Right atrium auricular region (tissue), 2 donors: ENCODE results near the gene MLEC. TPM values are rescaled to one million over a fixed set of nuclear protein-coding genes. Genes with fewer than 3 reads are reported as not detected.

Experiments used
- DNase-seq: peaks from one replicate; pipeline ENCODE4 v3.0.0-alpha.2; 2019; ENCODE audit warnings: low spot score
- H3K27ac ChIP-seq, 2 donors: fragments of 200-600 bp; sonication (generic); 1 replicate in 1 of 2; 2 replicates in 1 of 2; pipeline ENCODE4 v1.5.1; 2016 to 2019
- H3K27me3 ChIP-seq, 2 donors: fragments of 200-600 bp; sonication (generic); one replicate each; pipeline versions ENCODE4 v1.5.1 to v1.6.0; 2017 to 2019
- H3K36me3 ChIP-seq: fragments of 200-600 bp; sonication (generic); one replicate; pipeline ENCODE4 v1.5.1; 2016
- H3K4me1 ChIP-seq, 2 donors: fragments of 200-600 bp; sonication (generic); one replicate each; pipeline versions ENCODE4 v1.5.1 to v1.6.0; 2017 to 2019
- H3K4me3 ChIP-seq, 2 donors: fragments of 200-600 bp; sonication (generic); 1 replicate in 1 of 2; 2 replicates in 1 of 2; pipeline ENCODE4 v1.5.1; 2017 to 2019; ENCODE audit warnings: mild to moderate bottlenecking in 1 of 2, moderate library complexity in 1 of 2
- H3K9me3 ChIP-seq, 2 donors: fragments of 200-600 bp; sonication (generic); one replicate each; pipeline ENCODE4 v1.5.1; 2019
- CTCF ChIP-seq, 2 donors: fragments of 200-600 bp; sonication (generic); IDR thresholded peaks; one replicate each; pipeline ENCODE4 v1.5.1; 2019; ENCODE audit warnings: antibody characterized with exemption in 2 of 2
- total RNA-seq, 2 donors: library from RNA; depleted of rRNA; stranded (reverse); fragments of >200 nt; gene quantifications; one replicate each; pipeline ENCODE4 v1.1.0, GENCODE V29; 2016

Gene MLEC
- total RNA-seq, 2 donors from 2014 or later = 89.7 to 179 TPM

- H3K4me1 ChIP-seq = peaks cover 0 to 50% of the 10 kb centered on the region in 2 donors
- H3K36me3 ChIP-seq = peaks cover 14% of the 10 kb centered on the region
- no peak overlapping the region for H3K27ac ChIP-seq
Measured at GRCh38 chr12:120706029-120706428, 19.1 kb downstream of the MLEC start.

DNA sequence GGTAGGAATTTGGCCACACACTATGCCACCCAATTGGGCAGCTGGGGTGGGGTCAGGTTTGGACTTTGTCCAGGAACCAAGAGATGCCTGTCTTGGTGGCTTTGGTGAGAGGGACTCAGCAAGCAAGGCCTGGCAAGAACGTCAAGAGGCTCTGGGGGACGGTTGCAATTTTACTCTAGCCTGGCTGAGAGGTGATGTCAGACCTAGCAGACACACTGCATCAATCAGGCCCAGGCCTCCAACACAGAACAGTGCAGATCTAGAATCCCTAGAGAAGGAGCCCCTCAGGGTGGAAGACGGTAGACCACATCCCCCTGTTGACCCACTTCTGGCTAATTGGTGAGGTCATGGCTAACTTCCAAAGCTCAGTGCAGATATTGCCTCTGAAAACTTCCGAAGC is 21.7 kb downstream of the MLEC start:
- Histone ChIP-seq H3K27ac (no peak overlapping the region), H3K4me1 (peaks cover 0 to 45% of the 10 kb centered on the region in 2 donors), H3K9me3 (no peaks in the 10 kb centered on the region), H3K4me3 (no peak overlapping the region), H3K27me3 (no peaks in the 10 kb centered on the region), H3K36me3 (peaks cover 7% of the 10 kb centered on the region)
- no peak for TF ChIP-seq CTCF (IDR thresholded peaks at IDR 0.05)
- no peak for DNase-seq

More at GRCh38 chr12:120706029-120706428, 19.1 kb downstream of the MLEC start:
- DNase-seq = no peak
- H3K27me3 ChIP-seq = no peaks in the 10 kb centered on the region
- H3K4me3 ChIP-seq = no peak overlapping the region
- H3K9me3 ChIP-seq = no peaks in the 10 kb centered on the region
- no peak for TF ChIP-seq CTCF (IDR thresholded peaks at IDR 0.05)

DNA sequence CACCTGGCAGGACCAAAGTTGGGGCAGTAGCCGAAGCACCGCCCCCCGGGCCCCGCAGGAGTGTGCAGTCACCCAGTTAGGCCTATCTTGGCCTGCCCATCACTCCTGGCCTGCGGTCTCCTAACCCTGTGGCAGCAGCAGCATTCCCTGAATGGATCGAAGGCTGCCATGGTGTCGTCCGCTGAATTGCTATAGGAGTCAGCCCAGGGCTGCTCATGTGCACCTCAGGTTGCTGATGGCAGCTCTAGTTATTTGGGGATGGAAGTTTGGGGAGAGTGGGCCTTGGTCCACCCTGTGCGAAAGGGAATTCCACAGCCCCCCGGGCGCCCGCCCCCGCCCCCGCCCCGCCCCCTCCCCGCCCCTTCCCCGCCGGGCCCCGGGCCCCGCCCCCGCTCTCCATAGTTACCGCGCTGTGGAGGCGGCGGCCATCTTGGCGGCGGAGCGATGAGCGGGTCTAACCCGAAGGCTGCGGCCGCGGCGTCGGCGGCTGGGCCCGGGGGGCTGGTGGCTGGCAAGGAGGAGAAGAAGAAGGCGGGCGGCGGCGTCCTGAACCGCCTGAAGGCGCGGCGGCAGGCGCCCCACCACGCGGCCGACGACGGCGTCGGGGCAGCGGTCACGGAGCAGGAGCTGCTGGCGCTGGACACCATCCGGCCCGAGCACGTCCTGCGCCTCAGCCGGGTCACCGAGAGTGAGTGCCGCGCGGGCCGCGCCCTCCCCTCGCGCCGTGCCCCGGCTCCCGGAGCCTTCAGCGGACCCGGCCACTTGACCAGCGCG is 23.3 kb downstream of the MLEC start, which contains the start of gene UNC119B:
TSS of gene UNC119B (plus strand) at position 428 of the 774 bp plus-strand sequence. CDS start at position 445, 17 bp downstream.
- H3K27me3 ChIP-seq = no peaks in the 10 kb centered on the region
- DNase-seq = no peak

GRCh38 chr12:120710805-120711296 is 23.9 kb downstream of the MLEC start:
- Histone ChIP-seq H3K9me3 (no peaks in the 10 kb centered on the region), H3K27me3 (no peaks in the 10 kb centered on the region), H3K4me3 (peak overlapping the region; percentile 69 to 85), H3K36me3 (peaks cover 22% of the 10 kb centered on the region), H3K4me1 (peaks cover 0 to 38% of the 10 kb centered on the region in 2 donors), H3K27ac (peak overlapping the region; percentile 88 to 95)
- TF ChIP-seq CTCF (IDR thresholded peaks at IDR 0.05) = no peak
- no peak for DNase-seq

More for the DNA sequence above, 23.3 kb downstream of the MLEC start, which contains the start of gene UNC119B:
- H3K4me1 ChIP-seq = peaks cover 0 to 42% of the 10 kb centered on the region in 2 donors
- peak within 1 kb of the TSS; percentile 88 to 95 for H3K27ac ChIP-seq
- TF ChIP-seq CTCF (IDR thresholded peaks at IDR 0.05) = no peak
- no peaks in the 10 kb centered on the region for H3K9me3 ChIP-seq
- H3K4me3 ChIP-seq = peak within 1 kb of the TSS; percentile 69 to 85
- H3K36me3 ChIP-seq = peaks cover 18% of the 10 kb centered on the region

GRCh38 chr12:120711411-120711810 is 24.5 kb downstream of the MLEC start:
- TF ChIP-seq CTCF (IDR thresholded peaks at IDR 0.05) = no peak
- Histone ChIP-seq H3K9me3 (no peaks in the 10 kb centered on the region), H3K27me3 (no peaks in the 10 kb centered on the region), H3K27ac (peak overlapping the region; percentile 88 to 95), H3K4me1 (peaks cover 0 to 38% of the 10 kb centered on the region in 2 donors), H3K36me3 (peaks cover 28% of the 10 kb centered on the region), H3K4me3 (peak overlapping the region; percentile 69 to 85)
- no peak for DNase-seq
